Activated CD4-positive, alpha-beta T cell treated with anti-CD3 and anti-CD28 coated beads, Interleukin-2, Interleukin-6, amounts not matched to agents 100 ng/mL and 50 ng/mL, durations not matched to agents 16 hours and 8 hours (primary cell): ENCODE measurements around the gene CARS2.
A peak's percentile ranks its signal among the peaks of the same experiment; 100 is the strongest.
"Not testable (repeated sequence)": the region's sequence is repeated elsewhere in the genome, so short reads cannot be mapped to it uniquely, and the experiment has no call there.

Source experiments
- DNase-seq: peaks from one replicate; pipeline ENCODE4 v3.0.0-alpha.2; 2020

CARS2 gene

GRCh38 chr13:110706570-110707372 is 855 bp upstream of the CARS2 start:
- DNase-seq, result no peak

- peak; percentile 18 for DNase-seq
These were observed 525 bp downstream of the CARS2 start for GRCh38 chr13:110705356-110705825.

GRCh38 chr13:110702591-110703526 is 3.1 kb downstream of the CARS2 start:
- no peak for DNase-seq

- DNase-seq, result no peak
These were observed 3.8 kb downstream of the CARS2 start for GRCh38 chr13:110702089-110702488.

GRCh38 chr13:110701061-110701460 is 4.9 kb downstream of the CARS2 start:
- DNase-seq, result not testable (repeated sequence)

GRCh38 chr13:110700641-110701040 is 5.3 kb downstream of the CARS2 start:
- DNase-seq, result no peak

- DNase-seq, result no peak
These were observed 5.7 kb downstream of the CARS2 start for GRCh38 chr13:110700186-110700585.

GRCh38 chr13:110699148-110700145 is 6.5 kb downstream of the CARS2 start:
- no peak for DNase-seq

- DNase-seq, result no peak
These were observed 7.2 kb downstream of the CARS2 start for GRCh38 chr13:110698689-110699088.

- no peak for DNase-seq
These were observed 8.1 kb downstream of the CARS2 start for GRCh38 chr13:110697842-110698241.

GRCh38 chr13:110696776-110697175 is 9.1 kb downstream of the CARS2 start:
- no peak for DNase-seq

- DNase-seq, result not testable (repeated sequence)
These were observed 10.1 kb downstream of the CARS2 start for GRCh38 chr13:110695774-110696173.

GRCh38 chr13:110690516-110690915 is 15.4 kb downstream of the CARS2 start:
- no peak for DNase-seq

- DNase-seq, result no peak
These were observed 16.2 kb downstream of the CARS2 start for GRCh38 chr13:110689711-110690110.

GRCh38 chr13:110689041-110689440 is 16.9 kb downstream of the CARS2 start:
- DNase-seq, result no peak

- DNase-seq, result no peak
These were observed 18.2 kb downstream of the CARS2 start for GRCh38 chr13:110687736-110688135.

GRCh38 chr13:110685305-110686020 is 20.5 kb downstream of the CARS2 start:
- DNase-seq, result no peak

- DNase-seq, result no peak
These were observed 21.4 kb downstream of the CARS2 start for GRCh38 chr13:110684388-110685056.

GRCh38 chr13:110683921-110684320 is 22.0 kb downstream of the CARS2 start:
- no peak for DNase-seq

GRCh38 chr13:110683203-110683883 is 22.6 kb downstream of the CARS2 start:
- no peak for DNase-seq
